ENCODE results near the gene JAGN1.

DNA sequence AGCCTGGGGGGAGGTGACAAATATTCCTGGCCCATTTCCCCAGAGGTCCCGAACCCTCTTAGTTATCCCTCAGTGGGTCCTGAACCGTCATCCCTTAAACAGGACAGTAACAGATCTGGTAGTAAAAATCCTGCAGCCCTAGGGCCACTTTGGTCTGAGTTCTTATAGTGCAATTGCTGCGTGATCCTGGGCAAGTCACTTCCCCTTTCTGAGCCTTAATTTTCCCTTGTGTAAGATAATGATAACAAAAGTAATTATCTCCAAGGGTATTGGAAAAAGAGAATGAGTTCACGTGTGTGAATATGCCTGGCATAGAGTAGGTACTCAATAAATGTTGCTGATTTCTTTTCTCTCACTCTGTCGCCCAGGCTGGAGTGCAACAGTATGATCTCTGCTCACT is 2.9 kb upstream of the JAGN1 start:
- TF ChIP-seq RAD21 (IDR thresholded peaks at IDR 0.05; ENCODE audit: low read length), result no peak
- TF ChIP-seq, protein P1, sequence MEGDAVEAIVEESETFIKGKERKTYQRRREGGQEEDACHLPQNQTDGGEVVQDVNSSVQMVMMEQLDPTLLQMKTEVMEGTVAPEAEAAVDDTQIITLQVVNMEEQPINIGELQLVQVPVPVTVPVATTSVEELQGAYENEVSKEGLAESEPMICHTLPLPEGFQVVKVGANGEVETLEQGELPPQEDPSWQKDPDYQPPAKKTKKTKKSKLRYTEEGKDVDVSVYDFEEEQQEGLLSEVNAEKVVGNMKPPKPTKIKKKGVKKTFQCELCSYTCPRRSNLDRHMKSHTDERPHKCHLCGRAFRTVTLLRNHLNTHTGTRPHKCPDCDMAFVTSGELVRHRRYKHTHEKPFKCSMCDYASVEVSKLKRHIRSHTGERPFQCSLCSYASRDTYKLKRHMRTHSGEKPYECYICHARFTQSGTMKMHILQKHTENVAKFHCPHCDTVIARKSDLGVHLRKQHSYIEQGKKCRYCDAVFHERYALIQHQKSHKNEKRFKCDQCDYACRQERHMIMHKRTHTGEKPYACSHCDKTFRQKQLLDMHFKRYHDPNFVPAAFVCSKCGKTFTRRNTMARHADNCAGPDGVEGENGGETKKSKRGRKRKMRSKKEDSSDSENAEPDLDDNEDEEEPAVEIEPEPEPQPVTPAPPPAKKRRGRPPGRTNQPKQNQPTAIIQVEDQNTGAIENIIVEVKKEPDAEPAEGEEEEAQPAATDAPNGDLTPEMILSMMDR (IDR thresholded peaks at IDR 0.05), result no peak
- TF ChIP-seq, protein P2, sequence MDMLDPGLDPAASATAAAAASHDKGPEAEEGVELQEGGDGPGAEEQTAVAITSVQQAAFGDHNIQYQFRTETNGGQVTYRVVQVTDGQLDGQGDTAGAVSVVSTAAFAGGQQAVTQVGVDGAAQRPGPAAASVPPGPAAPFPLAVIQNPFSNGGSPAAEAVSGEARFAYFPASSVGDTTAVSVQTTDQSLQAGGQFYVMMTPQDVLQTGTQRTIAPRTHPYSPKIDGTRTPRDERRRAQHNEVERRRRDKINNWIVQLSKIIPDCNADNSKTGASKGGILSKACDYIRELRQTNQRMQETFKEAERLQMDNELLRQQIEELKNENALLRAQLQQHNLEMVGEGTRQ (IDR thresholded peaks at IDR 0.05; ENCODE audit: borderline replicate concordance, low read depth, low read length), result no peak
